GM18868 (cell line): ENCODE data around the gene ESYT3.
"Not testable (repeated sequence)": the region's sequence is repeated elsewhere in the genome, so short reads cannot be mapped to it uniquely, and the experiment has no call there.

ENCODE experiments used
- ATAC-seq: cut with Tn5 transposase; IDR thresholded peaks from one replicate; pipeline ENCODE4 v1.9.1; 2021; ENCODE audit warnings: mild to moderate bottlenecking, moderate library complexity; ENCODE audit not compliant: unreplicated experiment

The ESYT3 gene

GRCh38 chr3:138442433-138442832 is 8.0 kb downstream of the ESYT3 start:
- ATAC-seq = no peak

GRCh38 chr3:138443091-138443490 is 8.7 kb downstream of the ESYT3 start:
- no peak for ATAC-seq

GRCh38 chr3:138443521-138444503 is 9.4 kb downstream of the ESYT3 start:
- ATAC-seq = no peak

- no peak for ATAC-seq
These were observed 10.8 kb downstream of the ESYT3 start for GRCh38 chr3:138445236-138445635.

- ATAC-seq = no peak
These were observed 11.2 kb downstream of the ESYT3 start for GRCh38 chr3:138445654-138446053.

- ATAC-seq = no peak
These were observed 14.2 kb downstream of the ESYT3 start for GRCh38 chr3:138448631-138449030.

GRCh38 chr3:138449490-138449889 is 15.1 kb downstream of the ESYT3 start:
- no peak for ATAC-seq

- no peak for ATAC-seq
These were observed 15.8 kb downstream of the ESYT3 start for GRCh38 chr3:138450181-138450580.

GRCh38 chr3:138450704-138451424 is 16.4 kb downstream of the ESYT3 start:
- ATAC-seq = no peak

GRCh38 chr3:138451595-138452162 is 17.3 kb downstream of the ESYT3 start:
- no peak for ATAC-seq

- no peak for ATAC-seq
These were observed 18.0 kb downstream of the ESYT3 start for GRCh38 chr3:138452436-138452835.

GRCh38 chr3:138453940-138454339 is 19.5 kb downstream of the ESYT3 start:
- ATAC-seq = not testable (repeated sequence)

- ATAC-seq = no peak
These were observed 21.6 kb downstream of the ESYT3 start for GRCh38 chr3:138455801-138456716.

GRCh38 chr3:138456961-138457862 is 22.8 kb downstream of the ESYT3 start:
- no peak for ATAC-seq

GRCh38 chr3:138457863-138458735 is 23.7 kb downstream of the ESYT3 start:
- ATAC-seq = no peak

- no peak for ATAC-seq
These were observed 24.5 kb downstream of the ESYT3 start for GRCh38 chr3:138458774-138459499.

GRCh38 chr3:138459619-138460535 is 25.5 kb downstream of the ESYT3 start:
- no peak for ATAC-seq
